ENCODE results near the gene KCNT2. TPM values are rescaled to one million over a fixed set of nuclear protein-coding genes. Genes with fewer than 3 reads are reported as not detected.

KCNT2 gene
- total RNA-seq, 1 donor from 2014 or later = not detected

DNA sequence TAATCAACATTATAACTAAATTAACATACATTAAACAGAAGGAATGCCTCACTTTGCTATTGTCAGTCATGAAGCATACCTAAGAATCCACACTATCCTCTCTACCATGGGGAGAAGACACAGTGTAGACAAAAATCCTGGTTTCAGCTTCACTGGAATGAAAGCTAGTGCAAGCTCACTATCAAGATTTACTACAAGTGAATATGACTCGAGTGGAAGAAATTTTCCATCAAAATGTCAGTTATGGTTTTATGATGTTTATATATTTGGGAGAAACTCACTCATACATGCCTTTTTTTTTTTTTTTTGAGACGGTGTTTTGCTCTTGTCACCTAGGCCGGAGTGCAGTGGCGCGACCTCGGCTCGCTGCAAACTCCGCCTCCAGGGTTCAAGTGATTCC, 424.3 kb downstream of the KCNT2 start:
- ATAC-seq (ENCODE audit: low read depth) (no peak), DNase-seq (no peak)
- Mint-ChIP-seq H3K9me3 (no peaks in the 10 kb centered on the region), H3K27me3 (no peaks in the 10 kb centered on the region), H3K36me3 (ENCODE audit: low read depth) (no peaks in the 10 kb centered on the region), H3K4me3 (no peak overlapping the region), H3K27ac (no peak overlapping the region), H3K4me1 (no peaks in the 10 kb centered on the region)
- no peak for TF ChIP-seq CTCF (IDR thresholded peaks at IDR 0.05)
- ChIA-PET POLR2A (no interaction called here), CTCF (no interaction called here)
- intact Hi-C loops (cut with micrococcal nuclease) = no loop called here

DNA sequence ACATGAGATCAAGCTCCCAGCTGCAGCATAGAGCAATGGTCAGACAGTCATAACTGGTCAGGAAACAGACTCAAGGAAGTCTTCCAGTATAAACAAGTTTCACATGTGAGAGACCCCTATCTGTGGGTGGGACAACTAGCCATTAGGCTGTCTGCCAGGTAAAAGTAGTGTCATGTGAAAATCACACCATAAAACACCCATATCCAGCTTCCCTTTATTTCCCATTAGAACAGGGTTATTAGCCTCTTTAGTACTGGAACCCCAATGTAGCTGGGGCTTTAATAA, 426.7 kb downstream of the KCNT2 start:
- ATAC-seq (ENCODE audit: low read depth) (no peak), DNase-seq (no peak)
- no peaks in the 10 kb centered on the region for H3K36me3 Mint-ChIP-seq (ENCODE audit: low read depth)
- no peak overlapping the region for H3K27ac Mint-ChIP-seq
- ChIA-PET CTCF (no interaction called here), POLR2A (no interaction called here)
- TF ChIP-seq CTCF (IDR thresholded peaks at IDR 0.05) = no peak
- intact Hi-C loops (cut with micrococcal nuclease) = no loop called here
- no peaks in the 10 kb centered on the region for H3K27me3 Mint-ChIP-seq
- no peaks in the 10 kb centered on the region for H3K9me3 Mint-ChIP-seq
- H3K4me1 Mint-ChIP-seq = no peaks in the 10 kb centered on the region
- H3K4me3 Mint-ChIP-seq = no peak overlapping the region

GRCh38 chr1:196180847-196181593, 427.2 kb downstream of the KCNT2 start:
- no peaks in the 10 kb centered on the region for H3K36me3 Mint-ChIP-seq (ENCODE audit: low read depth)
- intact Hi-C loops (cut with micrococcal nuclease) = no loop called here
- TF ChIP-seq CTCF (IDR thresholded peaks at IDR 0.05) = no peak

GRCh38 chr1:196178083-196178635, 430.1 kb downstream of the KCNT2 start:
- Mint-ChIP-seq H3K9me3 (no peaks in the 10 kb centered on the region), H3K4me1 (no peaks in the 10 kb centered on the region), H3K4me3 (no peak overlapping the region), H3K27me3 (no peaks in the 10 kb centered on the region), H3K36me3 (ENCODE audit: low read depth) (no peaks in the 10 kb centered on the region), H3K27ac (no peak overlapping the region)
- DNase-seq (no peak), ATAC-seq (ENCODE audit: low read depth) (no peak)
- TF ChIP-seq CTCF (IDR thresholded peaks at IDR 0.05) = no peak
- intact Hi-C loops (cut with micrococcal nuclease) = no loop called here
- ChIA-PET POLR2A (no interaction called here), CTCF (no interaction called here)

More at GRCh38 chr1:196180847-196181593, 427.2 kb downstream of the KCNT2 start:
- H3K4me1 Mint-ChIP-seq = no peaks in the 10 kb centered on the region
- DNase-seq = no peak
- no peak overlapping the region for H3K27ac Mint-ChIP-seq
- no peaks in the 10 kb centered on the region for H3K9me3 Mint-ChIP-seq
- no peak for ATAC-seq (ENCODE audit: low read depth)
- POLR2A ChIA-PET = no interaction called here
- H3K27me3 Mint-ChIP-seq = no peaks in the 10 kb centered on the region
- H3K4me3 Mint-ChIP-seq = no peak overlapping the region
- CTCF ChIA-PET = no interaction called here

Other genes starting within 250 kb of the KCNT2 start
- not detected in 2 replicates for gene CFH, start 43.6 kb upstream of the KCNT2 start, total RNA-seq
- not detected in 2 replicates for gene CFHR3, start 166.4 kb upstream of the KCNT2 start, total RNA-seq
- gene CFHR1, start 211.3 kb upstream of the KCNT2 start, total RNA-seq = not detected in 2 replicates

All from activated B cell treated with CpG ODN at 0.5 μM for 24 hours (primary cell).